Stomach smooth muscle (tissue), 2 donors: ENCODE results near the gene ELMOD2.
"Not testable (repeated sequence)": the region's sequence is repeated elsewhere in the genome, so short reads cannot be mapped to it uniquely, and the experiment has no call there.

ENCODE experiments used
- H3K27ac ChIP-seq: one replicate; pipeline ENCODE4 v1.7.0; 2013; ENCODE audit warnings: mild to moderate bottlenecking, low read length, inconsistent platforms
- H3K27me3 ChIP-seq, 2 donors: one replicate each; pipeline ENCODE4 v1.7.0; 2013; ENCODE audit warnings: low read length in 2 of 2; ENCODE audit not compliant: insufficient read depth in 2 of 2, control insufficient read depth in 1 of 2
- H3K36me3 ChIP-seq, 2 donors: one replicate each; pipeline ENCODE4 v1.7.0; 2013; ENCODE audit warnings: low read length in 2 of 2; ENCODE audit not compliant: control insufficient read depth in 2 of 2, insufficient read depth in 2 of 2
- H3K4me1 ChIP-seq: one replicate; pipeline ENCODE4 v1.7.0; 2013; ENCODE audit warnings: low read length; ENCODE audit not compliant: control insufficient read depth, insufficient read depth
- H3K4me3 ChIP-seq, 2 donors: one replicate each; pipeline ENCODE4 v1.7.0; 2013; ENCODE audit warnings: low read length in 2 of 2
- H3K9ac ChIP-seq, 2 donors: one replicate each; pipeline ENCODE4 v1.7.0; 2013; ENCODE audit warnings: low read length in 2 of 2, mild to moderate bottlenecking in 1 of 2
- H3K9me3 ChIP-seq, 2 donors: one replicate each; pipeline ENCODE4 v1.7.0; 2013; ENCODE audit warnings: low read length in 2 of 2; ENCODE audit not compliant: control insufficient read depth in 2 of 2
- donor health status: healthy.
- donor health status: Pancreatic carcinoma.

Gene ELMOD2, protein sequence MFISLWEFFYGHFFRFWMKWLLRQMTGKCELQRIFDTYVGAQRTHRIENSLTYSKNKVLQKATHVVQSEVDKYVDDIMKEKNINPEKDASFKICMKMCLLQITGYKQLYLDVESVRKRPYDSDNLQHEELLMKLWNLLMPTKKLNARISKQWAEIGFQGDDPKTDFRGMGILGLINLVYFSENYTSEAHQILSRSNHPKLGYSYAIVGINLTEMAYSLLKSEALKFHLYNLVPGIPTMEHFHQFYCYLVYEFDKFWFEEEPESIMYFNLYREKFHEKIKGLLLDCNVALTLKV

GRCh38 chr4:140523857-140524742 is at the start of gene ELMOD2:
TSS of gene ELMOD2 (plus strand) at chr4:140524168. CDS start at chr4:140525429, 1,261 bp downstream.
- Histone ChIP-seq H3K36me3 (peaks cover 5 to 7% of the 10 kb centered on the region in 2 donors), H3K4me3 (peak within 1 kb of the TSS; percentile 90 to 97), H3K9ac (peak within 1 kb of the TSS; percentile 85 to 92)

DNA sequence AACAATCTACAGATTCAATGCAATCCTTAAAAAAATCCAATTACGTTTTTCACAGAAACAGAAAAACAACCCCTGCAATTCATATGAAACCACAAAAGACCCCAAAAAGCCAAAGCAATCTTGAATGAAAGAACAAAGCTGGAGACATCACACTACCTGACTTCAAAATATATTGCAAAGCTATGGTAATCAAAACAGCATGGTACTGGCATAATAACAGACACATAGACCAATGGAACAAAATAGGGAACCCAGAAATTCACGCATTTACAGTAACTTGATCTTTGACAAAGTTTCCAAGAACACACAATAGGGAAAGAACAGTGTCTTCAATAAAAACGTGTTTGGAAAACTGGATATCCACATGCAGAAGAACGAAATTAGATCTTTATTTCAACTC is 40.5 kb upstream of the ELMOD2 start:
- Histone ChIP-seq H3K9ac (no peak overlapping the region), H3K4me3 (no peak overlapping the region), H3K27me3 (no peaks in the 10 kb centered on the region), H3K4me1 (no peaks in the 10 kb centered on the region), H3K27ac (no peak overlapping the region), H3K36me3 (no peaks in the 10 kb centered on the region), H3K9me3 (no peaks in the 10 kb centered on the region)

More at GRCh38 chr4:140523857-140524742, at the start of gene ELMOD2:
- H3K4me1 ChIP-seq: no peaks in the 10 kb centered on the region
- no peaks in the 10 kb centered on the region for H3K9me3 ChIP-seq
- no peaks in the 10 kb centered on the region for H3K27me3 ChIP-seq
- H3K27ac ChIP-seq: peak within 1 kb of the TSS; percentile 50

DNA sequence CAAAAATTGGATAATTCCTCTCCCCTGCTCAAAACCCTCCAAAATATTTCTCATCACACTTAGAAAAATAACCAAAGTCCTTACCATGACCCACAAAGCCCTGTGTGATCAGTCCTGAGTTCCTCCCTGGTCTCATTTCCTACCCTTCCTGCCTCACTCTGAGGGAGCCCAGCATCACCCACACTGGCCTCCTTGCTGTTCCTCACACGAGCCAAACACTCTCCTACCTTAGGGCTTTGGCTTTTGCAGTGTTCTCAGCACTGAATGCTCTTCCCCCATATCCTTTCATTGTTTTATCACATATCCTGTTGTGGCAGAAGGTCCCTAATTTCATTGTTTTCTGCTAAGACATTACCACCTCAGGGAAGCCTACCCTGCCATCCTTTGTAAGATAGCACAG is 38.0 kb upstream of the ELMOD2 start:
- no peaks in the 10 kb centered on the region for H3K9me3 ChIP-seq
- no peaks in the 10 kb centered on the region for H3K36me3 ChIP-seq
- H3K4me1 ChIP-seq: no peaks in the 10 kb centered on the region
- no peak overlapping the region for H3K4me3 ChIP-seq
- no peak overlapping the region for H3K9ac ChIP-seq
- no peaks in the 10 kb centered on the region for H3K27me3 ChIP-seq
- H3K27ac ChIP-seq: no peak overlapping the region

DNA sequence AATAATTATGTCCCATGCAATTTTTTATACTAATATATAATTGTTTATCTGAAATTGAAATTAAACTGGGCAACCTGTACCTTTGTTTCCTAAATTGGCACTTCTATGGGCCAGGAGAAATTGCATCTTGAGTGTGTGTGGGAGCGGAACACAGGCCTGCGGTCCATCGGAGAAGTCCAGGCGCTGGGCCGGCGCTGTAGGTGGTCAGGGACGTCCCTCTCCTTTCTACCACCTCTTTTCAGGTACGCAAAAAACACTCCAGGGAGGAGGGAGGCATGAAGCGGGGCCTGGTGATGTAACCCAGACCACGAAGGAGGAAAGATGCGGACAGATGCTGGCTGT is 26.6 kb upstream of the ELMOD2 start:
- H3K9ac ChIP-seq: no peak overlapping the region
- H3K36me3 ChIP-seq: no peaks in the 10 kb centered on the region
- no peak overlapping the region for H3K27ac ChIP-seq
- H3K4me1 ChIP-seq: peaks cover 5% of the 10 kb centered on the region
- peaks cover 19 to 29% of the 10 kb centered on the region in 2 donors for H3K27me3 ChIP-seq
- H3K9me3 ChIP-seq: no peaks in the 10 kb centered on the region
- H3K4me3 ChIP-seq: peak overlapping the region in 1 of 2 donors; percentile 59

GRCh38 chr4:140497747-140498636 is 26.0 kb upstream of the ELMOD2 start, which contains the start of gene MGAT4D:
TSS of gene MGAT4D (minus strand) at chr4:140498293. CDS start at chr4:140498222, 71 bp downstream.
- peak within 1 kb of the TSS in 1 of 2 donors; percentile 59 for H3K4me3 ChIP-seq
- peaks cover 19 to 29% of the 10 kb centered on the region in 2 donors for H3K27me3 ChIP-seq
- no peak within 1 kb of the TSS for H3K9ac ChIP-seq
- no peaks in the 10 kb centered on the region for H3K36me3 ChIP-seq
- H3K27ac ChIP-seq: no peak within 1 kb of the TSS
- H3K9me3 ChIP-seq: no peaks in the 10 kb centered on the region
- H3K4me1 ChIP-seq: peaks cover 5% of the 10 kb centered on the region

- no peaks in the 10 kb centered on the region for H3K9me3 ChIP-seq
- no peak overlapping the region for H3K9ac ChIP-seq
- peaks cover 19 to 29% of the 10 kb centered on the region in 2 donors for H3K27me3 ChIP-seq
- H3K4me1 ChIP-seq: peaks cover 5% of the 10 kb centered on the region
- no peak overlapping the region for H3K27ac ChIP-seq
- H3K36me3 ChIP-seq: no peaks in the 10 kb centered on the region
- no peak overlapping the region for H3K4me3 ChIP-seq
These were observed 24.6 kb upstream of the ELMOD2 start for GRCh38 chr4:140499391-140499790.

GRCh38 chr4:140504261-140504660 is 19.7 kb upstream of the ELMOD2 start:
- Histone ChIP-seq H3K9me3 (no peaks in the 10 kb centered on the region), H3K4me3 (no peak overlapping the region), H3K27me3 (peaks cover 2 to 13% of the 10 kb centered on the region in 2 donors), H3K36me3 (no peaks in the 10 kb centered on the region), H3K9ac (no peak overlapping the region), H3K4me1 (no peaks in the 10 kb centered on the region), H3K27ac (no peak overlapping the region)

DNA sequence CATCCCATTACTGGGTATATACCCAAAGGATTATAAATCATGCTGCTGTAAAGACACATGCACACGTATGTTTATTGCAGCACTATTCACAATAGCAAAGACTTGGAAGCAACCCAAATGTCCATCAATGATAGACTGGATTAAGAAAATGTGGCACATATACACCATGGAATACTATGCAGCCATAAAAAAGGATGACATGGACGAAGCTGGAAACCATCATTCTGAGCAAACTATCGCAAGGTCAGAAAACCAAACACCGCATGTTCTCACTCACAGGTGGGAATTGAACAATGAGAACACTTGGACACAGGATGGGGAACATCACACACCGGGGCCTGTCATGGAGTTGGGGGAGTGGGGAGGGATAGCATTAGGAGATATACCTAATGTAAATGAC is 10.2 kb upstream of the ELMOD2 start:
- not testable (repeated sequence) for H3K9ac ChIP-seq, H3K36me3 ChIP-seq, H3K27me3 ChIP-seq, H3K4me1 ChIP-seq, H3K27ac ChIP-seq, H3K4me3 ChIP-seq, H3K9me3 ChIP-seq

GRCh38 chr4:140515423-140515822 is 8.5 kb upstream of the ELMOD2 start:
- H3K27me3 ChIP-seq: no peaks in the 10 kb centered on the region
- no peak overlapping the region for H3K9ac ChIP-seq
- no peak overlapping the region for H3K4me3 ChIP-seq
- H3K27ac ChIP-seq: no peak overlapping the region
- H3K4me1 ChIP-seq: no peaks in the 10 kb centered on the region
- no peaks in the 10 kb centered on the region for H3K9me3 ChIP-seq
- no peaks in the 10 kb centered on the region for H3K36me3 ChIP-seq

GRCh38 chr4:140523370-140523856 is 555 bp upstream of the ELMOD2 start:
- no peak overlapping the region for H3K27ac ChIP-seq
- no peaks in the 10 kb centered on the region for H3K9me3 ChIP-seq
- H3K4me3 ChIP-seq: peak overlapping the region; percentile 90 to 97
- H3K4me1 ChIP-seq: no peaks in the 10 kb centered on the region
- no peaks in the 10 kb centered on the region for H3K27me3 ChIP-seq
- peak overlapping the region; percentile 50 to 68 for H3K9ac ChIP-seq
- peaks cover 3 to 7% of the 10 kb centered on the region in 2 donors for H3K36me3 ChIP-seq
